ENCODE measurements around the gene ADAT3. TPM values are rescaled to one million over a fixed set of nuclear protein-coding genes. Genes with fewer than 3 reads are reported as not detected.

Gene ADAT3
- total RNA-seq, 2 donors from 2014 or later: 1.7 to 4.0 TPM

DNA sequence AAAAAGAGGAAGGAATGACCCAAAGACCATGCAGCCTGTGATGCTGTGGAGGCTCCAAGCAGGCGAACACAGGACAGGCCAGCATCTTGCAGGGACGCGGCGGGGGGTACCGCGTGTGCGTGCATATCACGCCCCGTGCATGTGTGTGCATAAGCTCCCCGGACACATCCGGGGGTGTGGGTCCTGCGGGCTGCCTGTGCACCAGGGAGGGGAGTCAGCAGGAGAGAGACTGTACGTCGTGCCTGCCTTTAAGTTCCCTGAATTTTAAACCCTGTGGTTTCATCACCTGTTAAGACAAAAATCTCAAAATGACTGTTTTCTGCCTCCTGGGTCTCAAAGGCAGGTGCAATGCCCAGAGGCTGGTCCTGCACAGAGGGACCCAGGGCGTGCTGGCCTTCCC lies 16.6 kb downstream of the ADAT3 start:
- no peak overlapping the region for H3K4me3 ChIP-seq
- peaks cover 49% of the 10 kb centered on the region for H3K36me3 ChIP-seq
- no peaks in the 10 kb centered on the region for H3K27me3 ChIP-seq
- no peaks in the 10 kb centered on the region for H3K4me1 ChIP-seq
- TF ChIP-seq, protein P1, sequence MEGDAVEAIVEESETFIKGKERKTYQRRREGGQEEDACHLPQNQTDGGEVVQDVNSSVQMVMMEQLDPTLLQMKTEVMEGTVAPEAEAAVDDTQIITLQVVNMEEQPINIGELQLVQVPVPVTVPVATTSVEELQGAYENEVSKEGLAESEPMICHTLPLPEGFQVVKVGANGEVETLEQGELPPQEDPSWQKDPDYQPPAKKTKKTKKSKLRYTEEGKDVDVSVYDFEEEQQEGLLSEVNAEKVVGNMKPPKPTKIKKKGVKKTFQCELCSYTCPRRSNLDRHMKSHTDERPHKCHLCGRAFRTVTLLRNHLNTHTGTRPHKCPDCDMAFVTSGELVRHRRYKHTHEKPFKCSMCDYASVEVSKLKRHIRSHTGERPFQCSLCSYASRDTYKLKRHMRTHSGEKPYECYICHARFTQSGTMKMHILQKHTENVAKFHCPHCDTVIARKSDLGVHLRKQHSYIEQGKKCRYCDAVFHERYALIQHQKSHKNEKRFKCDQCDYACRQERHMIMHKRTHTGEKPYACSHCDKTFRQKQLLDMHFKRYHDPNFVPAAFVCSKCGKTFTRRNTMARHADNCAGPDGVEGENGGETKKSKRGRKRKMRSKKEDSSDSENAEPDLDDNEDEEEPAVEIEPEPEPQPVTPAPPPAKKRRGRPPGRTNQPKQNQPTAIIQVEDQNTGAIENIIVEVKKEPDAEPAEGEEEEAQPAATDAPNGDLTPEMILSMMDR (IDR thresholded peaks at IDR 0.05): no peak
- no peak overlapping the region for H3K27ac ChIP-seq
- DNase-seq (ENCODE audit: low spot score): no peak
- no peaks in the 10 kb centered on the region for H3K9me3 ChIP-seq

GRCh38 chr19:1922803-1923202 lies 17.6 kb downstream of the ADAT3 start:
- no peak overlapping the region for H3K4me3 ChIP-seq
- H3K27ac ChIP-seq: no peak overlapping the region
- H3K36me3 ChIP-seq: peaks cover 44% of the 10 kb centered on the region
- no peaks in the 10 kb centered on the region for H3K9me3 ChIP-seq
- H3K27me3 ChIP-seq: no peaks in the 10 kb centered on the region
- no peaks in the 10 kb centered on the region for H3K4me1 ChIP-seq
- TF ChIP-seq, protein P1 (IDR thresholded peaks at IDR 0.05): no peak
- no peak for DNase-seq (ENCODE audit: low spot score)

DNA sequence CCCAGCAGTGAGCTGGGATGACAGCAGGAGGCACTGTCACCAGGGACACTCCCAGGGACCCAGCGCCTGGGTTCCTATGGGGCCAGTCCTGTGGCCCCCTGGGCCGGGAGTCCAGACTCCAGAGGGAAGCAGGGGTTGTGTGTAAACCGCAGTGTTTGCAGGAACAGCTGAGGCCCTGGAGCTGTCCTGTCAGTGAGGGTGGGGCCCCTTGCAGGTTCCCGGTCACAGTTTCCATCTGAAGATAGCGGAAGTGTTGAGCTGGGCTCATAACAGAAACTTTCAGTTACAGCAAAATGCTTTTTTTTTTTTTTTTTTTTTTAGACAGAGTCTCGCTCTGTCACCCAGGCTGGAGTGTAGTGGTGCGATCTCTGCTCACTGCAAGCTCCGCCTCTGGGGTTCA lies 18.1 kb downstream of the ADAT3 start:
- Histone ChIP-seq H3K27ac (no peak overlapping the region), H3K36me3 (peaks cover 39% of the 10 kb centered on the region), H3K4me3 (no peak overlapping the region), H3K27me3 (no peaks in the 10 kb centered on the region), H3K9me3 (no peaks in the 10 kb centered on the region), H3K4me1 (no peaks in the 10 kb centered on the region)
- no peak for DNase-seq (ENCODE audit: low spot score)
- TF ChIP-seq, protein P1 (IDR thresholded peaks at IDR 0.05): no peak

DNA sequence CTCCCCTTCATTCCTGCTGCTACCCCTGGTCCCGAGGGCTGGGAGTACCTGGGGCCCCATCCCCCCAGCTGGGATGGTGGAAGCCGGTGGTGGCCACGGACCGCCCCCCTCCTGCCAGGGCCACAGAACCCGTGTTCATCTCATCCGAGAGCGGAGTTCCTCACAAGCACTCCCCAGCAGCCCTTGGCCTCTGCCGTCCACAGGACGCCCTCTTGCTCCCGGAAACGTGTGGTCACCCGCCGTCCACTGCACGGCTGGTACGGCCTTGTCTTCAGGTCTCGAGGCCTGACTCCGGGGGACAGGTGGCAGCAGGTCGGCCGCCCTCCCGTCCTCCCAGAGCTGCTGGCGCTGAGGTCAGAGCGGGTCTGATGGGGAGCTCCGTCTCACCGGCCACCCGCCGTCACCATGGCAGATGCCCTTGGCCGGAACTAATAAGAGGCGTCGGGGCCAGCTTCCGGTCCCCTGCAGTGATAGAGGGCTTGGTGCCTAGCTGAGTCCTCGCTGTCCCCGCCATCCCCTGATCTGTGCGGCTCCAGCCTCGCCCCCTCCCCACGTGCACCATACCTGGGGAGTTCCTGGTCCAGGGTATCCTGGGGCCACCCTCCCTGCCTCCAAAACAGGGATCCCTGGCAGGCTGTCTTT lies 19.2 kb downstream of the ADAT3 start:
- TF ChIP-seq, protein P1 (IDR thresholded peaks at IDR 0.05): no peak
- H3K27me3 ChIP-seq: no peaks in the 10 kb centered on the region
- H3K36me3 ChIP-seq: peaks cover 31% of the 10 kb centered on the region
- no peaks in the 10 kb centered on the region for H3K9me3 ChIP-seq
- no peak overlapping the region for H3K4me3 ChIP-seq
- no peaks in the 10 kb centered on the region for H3K4me1 ChIP-seq
- H3K27ac ChIP-seq: no peak overlapping the region
- DNase-seq (ENCODE audit: low spot score): no peak

GRCh38 chr19:1925544-1925943 lies 20.3 kb downstream of the ADAT3 start:
- DNase-seq (ENCODE audit: low spot score): no peak
- H3K4me3 ChIP-seq: no peak overlapping the region
- no peaks in the 10 kb centered on the region for H3K27me3 ChIP-seq
- peaks cover 0 to 8% of the 10 kb centered on the region in 2 donors for H3K4me1 ChIP-seq
- H3K27ac ChIP-seq: no peak overlapping the region
- no peaks in the 10 kb centered on the region for H3K9me3 ChIP-seq
- peaks cover 28% of the 10 kb centered on the region for H3K36me3 ChIP-seq
- TF ChIP-seq, protein P1 (IDR thresholded peaks at IDR 0.05): no peak
